Measurements from ENCODE around the gene MEA1. TPM values are rescaled to one million over a fixed set of nuclear protein-coding genes. Genes with fewer than 3 reads are reported as not detected.

Gene MEA1
- total RNA-seq, 4 donors from 2014 or later: 51.5 to 71.2 (median 62.8) TPM

GRCh38 chr6:43054206-43054943 lies 40.6 kb upstream of the MEA1 start:
- H3K27ac ChIP-seq (replicated peaks in 1 of 4): peak overlapping the region; percentile 88 to 94 (median 92)
- intact Hi-C loops (cut with DNase I): loop anchor here (5.0 kb wide), 1 partner anchor 37 kb away; no protein-coding TSS in a partner anchor
- no peaks in the 10 kb centered on the region for H3K9me3 ChIP-seq
- no peaks in the 10 kb centered on the region for H3K27me3 ChIP-seq
- peak overlapping the region; percentile 70 to 75 (median 74) for H3K4me3 ChIP-seq
- no peak for DNase-seq (ENCODE audit: extremely low spot score)
- WGBS: 67% methylated on average over 17 of the region's 17 CpGs
- peaks cover 0 to 52% (median 41%) of the 10 kb centered on the region in 4 donors for H3K36me3 ChIP-seq
- TF ChIP-seq POLR2AphosphoS5 (IDR thresholded peaks at IDR 0.05): no peak
- no peak for TF ChIP-seq EP300 (IDR thresholded peaks at IDR 0.05)
- no peak for TF ChIP-seq POLR2A (IDR thresholded peaks at IDR 0.05; ENCODE audit: low read depth)
- TF ChIP-seq, protein P1, sequence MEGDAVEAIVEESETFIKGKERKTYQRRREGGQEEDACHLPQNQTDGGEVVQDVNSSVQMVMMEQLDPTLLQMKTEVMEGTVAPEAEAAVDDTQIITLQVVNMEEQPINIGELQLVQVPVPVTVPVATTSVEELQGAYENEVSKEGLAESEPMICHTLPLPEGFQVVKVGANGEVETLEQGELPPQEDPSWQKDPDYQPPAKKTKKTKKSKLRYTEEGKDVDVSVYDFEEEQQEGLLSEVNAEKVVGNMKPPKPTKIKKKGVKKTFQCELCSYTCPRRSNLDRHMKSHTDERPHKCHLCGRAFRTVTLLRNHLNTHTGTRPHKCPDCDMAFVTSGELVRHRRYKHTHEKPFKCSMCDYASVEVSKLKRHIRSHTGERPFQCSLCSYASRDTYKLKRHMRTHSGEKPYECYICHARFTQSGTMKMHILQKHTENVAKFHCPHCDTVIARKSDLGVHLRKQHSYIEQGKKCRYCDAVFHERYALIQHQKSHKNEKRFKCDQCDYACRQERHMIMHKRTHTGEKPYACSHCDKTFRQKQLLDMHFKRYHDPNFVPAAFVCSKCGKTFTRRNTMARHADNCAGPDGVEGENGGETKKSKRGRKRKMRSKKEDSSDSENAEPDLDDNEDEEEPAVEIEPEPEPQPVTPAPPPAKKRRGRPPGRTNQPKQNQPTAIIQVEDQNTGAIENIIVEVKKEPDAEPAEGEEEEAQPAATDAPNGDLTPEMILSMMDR (IDR thresholded peaks at IDR 0.05): no peak
- H3K4me1 ChIP-seq: peaks cover 20 to 54% (median 33%) of the 10 kb centered on the region in 4 donors

DNA sequence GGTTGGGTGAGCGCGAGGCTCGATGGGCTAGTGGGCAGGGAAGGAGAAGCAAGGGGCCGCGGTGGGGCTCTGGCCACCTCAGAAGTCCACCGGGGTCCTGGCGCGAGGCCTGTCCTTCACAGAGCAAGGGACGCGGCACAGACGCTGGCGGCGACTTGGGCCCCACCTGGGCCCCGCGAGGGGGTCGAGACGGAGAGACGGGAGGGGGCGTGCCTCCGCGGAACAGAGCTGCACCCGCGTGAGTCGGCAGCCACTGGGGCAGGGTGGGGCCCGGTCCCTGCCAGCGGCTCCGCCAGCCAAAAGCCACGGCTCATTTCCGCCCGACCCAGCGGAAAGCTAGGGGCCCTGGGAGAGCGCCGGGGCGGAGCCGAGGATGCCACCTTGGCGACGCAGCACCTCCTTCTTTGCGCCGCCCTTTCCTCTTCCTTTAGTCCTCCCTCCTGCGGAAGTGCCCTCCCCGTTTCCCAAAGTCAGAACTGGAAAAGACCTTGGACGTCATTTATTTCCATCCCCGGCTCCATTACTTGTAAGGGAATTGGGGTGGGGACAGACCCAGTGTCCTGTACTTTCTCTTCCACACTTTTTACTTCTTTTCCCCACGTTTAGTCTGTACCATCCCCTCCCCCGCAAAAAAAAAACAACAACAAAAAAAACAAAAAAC lies 39.9 kb upstream of the MEA1 start, which contains the start of gene CUL7:
Gene CUL7, minus strand, starts transcription at position 307 of the 661 bp plus-strand sequence. CDS start 1,063 bp downstream, outside the sequence.
- 5% methylated on average over 18 of the region's 45 CpGs for WGBS
- peak; percentile 96 for DNase-seq (ENCODE audit: extremely low spot score)
- intact Hi-C loops (cut with DNase I): loop anchor here (5.0 kb wide), 1 partner anchor 36 kb away; no protein-coding TSS in a partner anchor
- H3K4me3 ChIP-seq: peak within 1 kb of the TSS; percentile 70 to 75 (median 74)
- TF ChIP-seq EP300 (IDR thresholded peaks at IDR 0.05) (no peak), POLR2A (IDR thresholded peaks at IDR 0.05; ENCODE audit: low read depth) (peak; percentile 18), POLR2AphosphoS5 (IDR thresholded peaks at IDR 0.05) (peak; percentile 87 to 92)
- TF ChIP-seq, protein P1 (IDR thresholded peaks at IDR 0.05): peak in 1 of 3 experiments; percentile 6
- peak within 1 kb of the TSS; percentile 88 to 94 (median 92) for H3K27ac ChIP-seq (replicated peaks in 1 of 4)
- H3K36me3 ChIP-seq: peaks cover 4 to 59% (median 48%) of the 10 kb centered on the region in 4 donors
- H3K4me1 ChIP-seq: peaks cover 19 to 51% (median 32%) of the 10 kb centered on the region in 4 donors
- H3K27me3 ChIP-seq: no peaks in the 10 kb centered on the region
- H3K9me3 ChIP-seq: no peaks in the 10 kb centered on the region

- WGBS: 29% methylated on average over 22 of the region's 22 CpGs
These were observed 39.2 kb upstream of the MEA1 start for GRCh38 chr6:43052842-43053544.

More at GRCh38 chr6:43052842-43053544, 39.2 kb upstream of the MEA1 start:
- peaks cover 12 to 44% (median 25%) of the 10 kb centered on the region in 4 donors for H3K4me1 ChIP-seq
- H3K4me3 ChIP-seq: peak overlapping the region; percentile 70 to 75 (median 74)
- H3K9me3 ChIP-seq: no peaks in the 10 kb centered on the region
- H3K36me3 ChIP-seq: peaks cover 4 to 64% (median 53%) of the 10 kb centered on the region in 4 donors
- H3K27me3 ChIP-seq: no peaks in the 10 kb centered on the region
- no peak for DNase-seq (ENCODE audit: extremely low spot score)
- TF ChIP-seq, protein P1 (IDR thresholded peaks at IDR 0.05): no peak
- TF ChIP-seq EP300 (IDR thresholded peaks at IDR 0.05): no peak
- TF ChIP-seq POLR2AphosphoS5 (IDR thresholded peaks at IDR 0.05): no peak
- TF ChIP-seq POLR2A (IDR thresholded peaks at IDR 0.05; ENCODE audit: low read depth): no peak
- intact Hi-C loops (cut with DNase I): loop anchor here (5.0 kb wide), 1 partner anchor 36 kb away; no protein-coding TSS in a partner anchor
- H3K27ac ChIP-seq (replicated peaks in 1 of 4): peak overlapping the region; percentile 88 to 94 (median 92)

Measured in esophagus muscularis mucosa (tissue), 4 donors.